SU-DHL-6 (cell line): ENCODE results near the gene SKOR1.
A peak's percentile ranks its signal among the peaks of the same experiment; 100 is the strongest.

Experiments
- H2AFZ ChIP-seq: fragments of 200-600 bp; sonication (generic); 2 replicates; pipeline ENCODE4 v1.6.1; 2014; ENCODE audit warnings: low read depth, mild to moderate bottlenecking, moderate library complexity, mixed read lengths, antibody characterized with exemption, low read length; ENCODE audit not compliant: severe bottlenecking
- H3F3A ChIP-seq: fragments of 200-600 bp; shearing (Covaris generic); 2 replicates; pipeline ENCODE4 v1.6.0; 2016; ENCODE audit warnings: antibody characterized with exemption, mild to moderate bottlenecking; ENCODE audit not compliant: insufficient read depth
- H3K27ac ChIP-seq: fragments of 200-600 bp; sonication (generic); 2 replicates; pipeline ENCODE4 v1.5.1; 2016; ENCODE audit warnings: low read depth, mild to moderate bottlenecking, low read length, moderate library complexity, mixed read lengths
- H3K27me3 ChIP-seq: fragments of 200-600 bp; sonication (generic), shearing (Covaris generic); 2 replicates; pipeline ENCODE4 v1.6.0; 2014; ENCODE audit warnings: mild to moderate bottlenecking, low read length
- H3K36me3 ChIP-seq: fragments of 200-600 bp; sonication (generic); 2 replicates; pipeline ENCODE4 v1.6.1; 2014; ENCODE audit warnings: mild to moderate bottlenecking, low read length, mixed read lengths
- H3K4me2 ChIP-seq: fragments of 300-600, 200-600 bp; shearing (Covaris generic), sonication (generic); 2 replicates; pipeline ENCODE4 v1.6.0; 2014; ENCODE audit warnings: low read length, low read depth, mild to moderate bottlenecking; ENCODE audit not compliant: poor library complexity, severe bottlenecking
- H3K4me3 ChIP-seq: fragments of 200-600 bp; sonication (generic); 2 replicates; pipeline ENCODE4 v1.5.1; 2014; ENCODE audit warnings: antibody characterized with exemption, low read length, mild to moderate bottlenecking, mixed read lengths; ENCODE audit not compliant: insufficient read depth, poor library complexity, severe bottlenecking
- H3K79me2 ChIP-seq: fragments of 200-600 bp; sonication (generic); 2 replicates; pipeline ENCODE4 v1.6.1; 2014; ENCODE audit warnings: mild to moderate bottlenecking, low read length, moderate library complexity; ENCODE audit not compliant: insufficient read depth
- H3K9ac ChIP-seq: fragments of 200-600 bp; sonication (generic); 2 replicates; pipeline ENCODE4 v1.7.0; 2014; ENCODE audit warnings: mild to moderate bottlenecking, low read length
- H3K9me2 ChIP-seq: fragments of 200-600 bp; sonication (generic); replicated peaks from 2 replicates; pipeline ENCODE4 v1.6.1; 2014; ENCODE audit warnings: low read length; ENCODE audit not compliant: insufficient read depth
- H3K9me3 ChIP-seq: fragments of 200-600 bp; sonication (generic); 2 replicates; pipeline ENCODE4 v1.6.1; 2014; ENCODE audit warnings: low read length, mixed read lengths; ENCODE audit not compliant: insufficient read depth
- H4K20me1 ChIP-seq: fragments of 200-600 bp; sonication (generic); 2 replicates; pipeline ENCODE4 v1.6.1; 2014; ENCODE audit warnings: low read depth, mild to moderate bottlenecking, antibody characterized with exemption, low read length, moderate library complexity, mixed read lengths
- EZH2phosphoT487 ChIP-seq: fragments of 200-600 bp; sonication (generic), shearing (Covaris generic); conservative IDR thresholded peaks from 2 replicates; pipeline ENCODE4 v1.6.1; 2018; ENCODE audit warnings: mild to moderate bottlenecking, antibody characterized with exemption, low read length, moderate library complexity, mixed read lengths
- TF ChIP-seq, protein P1 (sequence below): fragments of 200-600 bp; sonication (generic); IDR thresholded peaks from one replicate; pipeline ENCODE4 v1.5.1; 2017; ENCODE audit warnings: antibody characterized with exemption, mild to moderate bottlenecking, low read length, moderate library complexity; ENCODE audit not compliant: insufficient read depth, poor library complexity, severe bottlenecking

Gene SKOR1

DNA sequence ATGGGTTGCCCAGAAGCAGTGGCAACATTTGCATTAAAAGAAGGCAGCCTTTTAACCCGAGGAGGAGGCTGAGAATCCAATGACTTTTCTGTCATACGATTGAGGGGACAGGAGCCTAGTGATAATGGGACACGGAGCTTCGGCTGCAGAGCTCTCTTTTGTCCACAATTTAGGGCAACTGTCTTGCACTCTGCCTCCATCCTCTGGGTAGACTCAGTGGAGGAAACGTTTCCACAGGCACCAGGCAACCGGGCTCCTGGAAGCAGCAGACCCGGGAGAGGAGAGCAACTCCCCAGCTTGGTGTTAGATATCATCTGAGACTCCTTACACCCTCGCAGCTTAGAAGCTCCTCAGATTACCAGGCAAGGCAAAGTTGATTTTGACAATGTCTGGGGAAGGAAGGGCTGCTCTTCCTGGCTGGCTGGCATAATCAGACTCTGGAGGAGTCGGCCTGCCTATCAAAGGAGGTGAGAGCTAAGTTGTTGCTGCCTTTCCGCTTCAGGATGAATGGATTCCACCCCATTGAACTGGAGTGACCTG is 58.0 kb downstream of the SKOR1 start:
- H3K27me3 ChIP-seq, result no peaks in the 10 kb centered on the region
- no peaks in the 10 kb centered on the region for H3K36me3 ChIP-seq
- no peaks in the 10 kb centered on the region for H3F3A ChIP-seq
- H3K9ac ChIP-seq, result no peak overlapping the region
- H3K27ac ChIP-seq, result no peak overlapping the region
- H3K4me2 ChIP-seq, result no peak overlapping the region
- no peak overlapping the region for H2AFZ ChIP-seq
- H4K20me1 ChIP-seq, result no peaks in the 10 kb centered on the region
- no peaks in the 10 kb centered on the region for H3K9me3 ChIP-seq
- H3K4me3 ChIP-seq, result no peak overlapping the region
- no peaks in the 10 kb centered on the region for H3K9me2 ChIP-seq
- H3K79me2 ChIP-seq, result no peaks in the 10 kb centered on the region
- TF ChIP-seq EZH2phosphoT487, result no peak

DNA sequence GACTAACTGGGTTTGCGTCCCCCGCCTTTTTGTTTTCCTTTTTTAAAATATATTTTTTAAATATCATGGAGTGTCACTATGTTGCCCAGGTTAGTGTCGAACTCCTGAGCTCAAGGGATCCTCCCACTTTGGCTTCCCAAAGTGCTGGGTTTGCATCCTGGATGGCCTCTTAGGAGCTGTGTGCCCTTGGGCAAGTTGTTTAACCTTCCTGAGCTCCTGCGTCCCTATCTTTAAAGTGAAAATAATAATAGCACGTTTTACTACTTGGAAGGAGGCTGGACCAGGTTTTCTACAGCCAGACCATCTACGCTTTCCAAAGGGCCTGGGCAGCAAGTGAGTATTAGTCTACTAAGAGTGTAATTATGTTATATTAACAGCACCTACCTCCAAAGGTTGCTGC is 58.7 kb downstream of the SKOR1 start:
- peak overlapping the region; percentile 35; the same call in 1 of the 2 replicates for H3K9ac ChIP-seq
- H3K4me3 ChIP-seq, result no peak overlapping the region
- no peaks in the 10 kb centered on the region for H3K9me3 ChIP-seq
- no peaks in the 10 kb centered on the region for H3K36me3 ChIP-seq
- no peaks in the 10 kb centered on the region for H4K20me1 ChIP-seq
- H3K4me2 ChIP-seq, result peak overlapping the region; percentile 48
- no peaks in the 10 kb centered on the region for H3K27me3 ChIP-seq
- no peaks in the 10 kb centered on the region for H3F3A ChIP-seq
- H3K27ac ChIP-seq, result no peak overlapping the region
- H3K79me2 ChIP-seq, result no peaks in the 10 kb centered on the region
- TF ChIP-seq, protein P1, sequence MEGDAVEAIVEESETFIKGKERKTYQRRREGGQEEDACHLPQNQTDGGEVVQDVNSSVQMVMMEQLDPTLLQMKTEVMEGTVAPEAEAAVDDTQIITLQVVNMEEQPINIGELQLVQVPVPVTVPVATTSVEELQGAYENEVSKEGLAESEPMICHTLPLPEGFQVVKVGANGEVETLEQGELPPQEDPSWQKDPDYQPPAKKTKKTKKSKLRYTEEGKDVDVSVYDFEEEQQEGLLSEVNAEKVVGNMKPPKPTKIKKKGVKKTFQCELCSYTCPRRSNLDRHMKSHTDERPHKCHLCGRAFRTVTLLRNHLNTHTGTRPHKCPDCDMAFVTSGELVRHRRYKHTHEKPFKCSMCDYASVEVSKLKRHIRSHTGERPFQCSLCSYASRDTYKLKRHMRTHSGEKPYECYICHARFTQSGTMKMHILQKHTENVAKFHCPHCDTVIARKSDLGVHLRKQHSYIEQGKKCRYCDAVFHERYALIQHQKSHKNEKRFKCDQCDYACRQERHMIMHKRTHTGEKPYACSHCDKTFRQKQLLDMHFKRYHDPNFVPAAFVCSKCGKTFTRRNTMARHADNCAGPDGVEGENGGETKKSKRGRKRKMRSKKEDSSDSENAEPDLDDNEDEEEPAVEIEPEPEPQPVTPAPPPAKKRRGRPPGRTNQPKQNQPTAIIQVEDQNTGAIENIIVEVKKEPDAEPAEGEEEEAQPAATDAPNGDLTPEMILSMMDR, result no peak
- TF ChIP-seq EZH2phosphoT487, result no peak
- peak overlapping the region; percentile 55 for H2AFZ ChIP-seq
- H3K9me2 ChIP-seq, result no peaks in the 10 kb centered on the region
